NAMALWA (cell line): ENCODE measurements around the gene CHAT.

Source experiments
- DNase-seq: peaks from one replicate; pipeline ENCODE4 v3.0.0-alpha.2; 2015; ENCODE audit warnings: low spot score

CHAT gene

GRCh38 chr10:49612513-49613164 is 1.2 kb upstream of the CHAT start:
- peak; percentile 16 for DNase-seq

- no peak for DNase-seq
Measured at GRCh38 chr10:49613165-49613881, 514 bp upstream of the CHAT start.

GRCh38 chr10:49614242-49615198 is 683 bp downstream of the CHAT start:
- DNase-seq = no peak

GRCh38 chr10:49615213-49615612 is 1.4 kb downstream of the CHAT start:
- DNase-seq = no peak

- no peak for DNase-seq
Measured at GRCh38 chr10:49615721-49616120, 1.9 kb downstream of the CHAT start.

GRCh38 chr10:49616421-49617101 is 2.7 kb downstream of the CHAT start:
- DNase-seq = no peak

- no peak for DNase-seq
Measured at GRCh38 chr10:49617121-49618020, 3.5 kb downstream of the CHAT start.

- no peak for DNase-seq
Measured at GRCh38 chr10:49618821-49619220, 5.0 kb downstream of the CHAT start.

GRCh38 chr10:49619613-49620012 is 5.8 kb downstream of the CHAT start:
- DNase-seq = peak; percentile 7

- DNase-seq = no peak
Measured at GRCh38 chr10:49620286-49620810, 6.5 kb downstream of the CHAT start.

GRCh38 chr10:49620841-49621378 is 7.1 kb downstream of the CHAT start:
- DNase-seq = no peak

- no peak for DNase-seq
Measured at GRCh38 chr10:49621561-49621960, 7.7 kb downstream of the CHAT start.

- no peak for DNase-seq
Measured at GRCh38 chr10:49622426-49623425, 8.9 kb downstream of the CHAT start.

GRCh38 chr10:49624629-49625028 is 10.8 kb downstream of the CHAT start:
- DNase-seq = no peak

- no peak for DNase-seq
Measured at GRCh38 chr10:49625411-49625810, 11.6 kb downstream of the CHAT start.

- no peak for DNase-seq
Measured at GRCh38 chr10:49627038-49627437, 13.2 kb downstream of the CHAT start.

- DNase-seq = no peak
Measured at GRCh38 chr10:49627644-49628247, 13.9 kb downstream of the CHAT start.

GRCh38 chr10:49628599-49628998 is 14.8 kb downstream of the CHAT start:
- DNase-seq = no peak

GRCh38 chr10:49629431-49629881 is 15.6 kb downstream of the CHAT start:
- DNase-seq = no peak
